WTC11 (cell line): ENCODE results near the gene TSHZ1. TPM values are rescaled to one million over a fixed set of nuclear protein-coding genes. Genes with fewer than 3 reads are reported as not detected.

ENCODE experiments used
- ATAC-seq: fragments of 200-7000 bp; cut with Tn5 transposase; 2 replicates; pipeline ENCODE4 v1.10.0; 2021; ENCODE audit warnings: mild to moderate bottlenecking, moderate library complexity
- Bru-seq: library from RNA; stranded (reverse); fragments of 400-500 nt; gene quantifications from one replicate; lab custom pipeline; 2021; lab: Mats Ljungman, UMichigan
- CTCF ChIA-PET: fragments of 300-600 bp; sonication (Branson Sonifier 250); formaldehyde crosslinking; loops from one replicate; lab custom pipeline; 2021; ENCODE audit warnings: antibody characterized with exemption; lab: Charles Lee
- POLR2A ChIA-PET: fragments of 350-600 bp; sonication (Branson Sonifier 250); formaldehyde crosslinking; loops from one replicate; lab custom pipeline; 2021; ENCODE audit warnings: antibody characterized with exemption; lab: Charles Lee
- DNase-seq: peaks from one replicate; pipeline ENCODE4 v3.0.0; 2021; ENCODE audit warnings: low spot score
- H3K27ac Mint-ChIP-seq: 2 replicates; pipeline ENCODE4 v1.8.0; 2021; ENCODE audit warnings: mixed read lengths
- H3K27me3 Mint-ChIP-seq: 2 replicates; pipeline ENCODE4 v1.8.0; 2021; ENCODE audit warnings: low read depth, mild to moderate bottlenecking, moderate library complexity, mixed read lengths
- H3K36me3 Mint-ChIP-seq: 2 replicates; pipeline ENCODE4 v1.8.0; 2021; ENCODE audit warnings: mixed read lengths
- H3K4me1 Mint-ChIP-seq: 2 replicates; pipeline ENCODE4 v1.8.0; 2022; ENCODE audit warnings: mixed read lengths
- H3K4me3 Mint-ChIP-seq: 2 replicates; pipeline ENCODE4 v1.8.0; 2021; ENCODE audit warnings: mild to moderate bottlenecking, moderate library complexity, mixed read lengths
- H3K9me3 Mint-ChIP-seq: 2 replicates; pipeline ENCODE4 v1.8.0; 2021; ENCODE audit warnings: mixed read lengths
- CREB1 ChIP-seq: sonication (generic); formaldehyde crosslinking; IDR thresholded peaks from 2 replicates; pipeline ENCODE4 v1.8.0; 2023; ENCODE audit warnings: mild to moderate bottlenecking, missing genetic modification reagents
- E2F5 ChIP-seq: sonication (generic); formaldehyde crosslinking; IDR thresholded peaks from 2 replicates; pipeline ENCODE4 v1.8.1; 2022; ENCODE audit warnings: mild to moderate bottlenecking, moderate library complexity, missing genetic modification reagents
- FOXJ3 ChIP-seq: sonication (generic); formaldehyde crosslinking; IDR thresholded peaks from 2 replicates; pipeline ENCODE4 v1.9.0; 2021; ENCODE audit warnings: missing genetic modification reagents, mild to moderate bottlenecking, borderline replicate concordance
- FOXP1 ChIP-seq: sonication (generic); formaldehyde crosslinking; IDR thresholded peaks from 2 replicates; pipeline ENCODE4 v1.8.0; 2022; ENCODE audit warnings: missing genetic modification reagents, mild to moderate bottlenecking, moderate library complexity, borderline replicate concordance
- FOXP4 ChIP-seq: sonication (generic); formaldehyde crosslinking; IDR thresholded peaks from 2 replicates; pipeline ENCODE4 v1.8.0; 2022; ENCODE audit warnings: mild to moderate bottlenecking, missing genetic modification reagents
- GABPB1 ChIP-seq: sonication (generic); formaldehyde crosslinking; IDR thresholded peaks from 2 replicates; pipeline ENCODE4 v1.8.1; 2023; ENCODE audit warnings: mild to moderate bottlenecking, missing genetic modification reagents
- GTF2I ChIP-seq: fragments of 250-450 bp; sonication (Bioruptor Pico); conservative IDR thresholded peaks from 2 replicates; pipeline ENCODE4 v1.4.0; 2021; ENCODE audit warnings: mild to moderate bottlenecking
- IRF1 ChIP-seq: sonication (generic); formaldehyde crosslinking; IDR thresholded peaks from 2 replicates; pipeline ENCODE4 v1.8.0; 2023; ENCODE audit warnings: missing genetic modification reagents
- JAZF1 ChIP-seq: fragments of 250-450 bp; sonication (Bioruptor Pico); IDR thresholded peaks from 2 replicates; pipeline ENCODE4 v1.9.0; 2021; ENCODE audit warnings: moderate library complexity, mild to moderate bottlenecking, inconsistent platforms
- KAT7 ChIP-seq: sonication (generic); formaldehyde crosslinking; IDR thresholded peaks from 2 replicates; pipeline ENCODE4 v1.8.1; 2023; ENCODE audit warnings: missing genetic modification reagents, mild to moderate bottlenecking, borderline replicate concordance
- MLX ChIP-seq: sonication (generic); formaldehyde crosslinking; IDR thresholded peaks from 2 replicates; pipeline ENCODE4 v1.8.1; 2023; ENCODE audit warnings: mild to moderate bottlenecking, missing genetic modification reagents, moderate library complexity
- NFE2L1 ChIP-seq: sonication (generic); formaldehyde crosslinking; IDR thresholded peaks from 2 replicates; pipeline ENCODE4 v1.8.1; 2023; ENCODE audit warnings: missing genetic modification reagents
- NFYB ChIP-seq: sonication (generic); formaldehyde crosslinking; conservative IDR thresholded peaks from 2 replicates; pipeline ENCODE4 v1.8.0; 2022; ENCODE audit warnings: low read depth, missing genetic modification reagents
- NR1H2 ChIP-seq: sonication (generic); formaldehyde crosslinking; IDR thresholded peaks from 2 replicates; pipeline ENCODE4 v1.9.0; 2021; ENCODE audit warnings: mild to moderate bottlenecking, moderate library complexity, missing genetic modification reagents
- NR3C1 ChIP-seq: sonication (generic); formaldehyde crosslinking; conservative IDR thresholded peaks from 2 replicates; pipeline ENCODE4 v1.8.1; 2023; ENCODE audit warnings: low read depth, mild to moderate bottlenecking, missing genetic modification reagents
- RELA ChIP-seq: sonication (generic); formaldehyde crosslinking; IDR thresholded peaks from 2 replicates; pipeline ENCODE4 v1.8.1; 2022; ENCODE audit warnings: missing genetic modification reagents, mild to moderate bottlenecking, borderline replicate concordance
- TCF7 ChIP-seq: sonication (generic); formaldehyde crosslinking; IDR thresholded peaks from 2 replicates; pipeline ENCODE4 v1.8.0; 2022; ENCODE audit warnings: mild to moderate bottlenecking, low read depth, missing genetic modification reagents, moderate library complexity
- TEAD1 ChIP-seq: sonication (generic); formaldehyde crosslinking; IDR thresholded peaks from 2 replicates; pipeline ENCODE4 v1.8.0; 2022; ENCODE audit warnings: mild to moderate bottlenecking, missing genetic modification reagents
- USF2 ChIP-seq: sonication (generic); formaldehyde crosslinking; IDR thresholded peaks from 2 replicates; pipeline ENCODE4 v1.8.1; 2023; ENCODE audit warnings: mild to moderate bottlenecking, missing genetic modification reagents, moderate library complexity
- ZNF396 ChIP-seq: fragments of 250-450 bp; sonication (Bioruptor Pico); IDR thresholded peaks from 2 replicates; pipeline ENCODE4 v1.8.0; 2021; ENCODE audit warnings: mild to moderate bottlenecking, moderate library complexity, borderline replicate concordance
- long read RNA-seq, 3 experiments: library from RNA in 1 of 3; library from capped mRNA in 1 of 3; library from polyadenylated mRNA in 1 of 3; unstranded in 2 of 3; stranded (forward) in 1 of 3; transcript quantifications; one replicate each; pipeline ENCODE4 v2.0.0, GENCODE V29; 2021
- total RNA-seq: library from RNA; stranded (reverse); gene quantifications from 3 replicates; pipeline ENCODE4 v1.2.3, GENCODE V29; 2021

The TSHZ1 gene
- total RNA-seq (1.7 to 2.9 TPM (median 2.2 TPM) in 3 replicates), Bru-seq, nascent RNA (percentile 46 among the genes with signal in this experiment)
- long read RNA-seq, experiment 1, full-length matches to known transcripts = 5 of 5 reads
- long read RNA-seq, experiment 1, partial matches to known transcripts = 0 of 5 reads
- long read RNA-seq, experiment 1, other reads (novel, unspliced or antisense) = 0 of 5 reads
- long read RNA-seq, experiment 2, full-length matches to known transcripts = 2 of 2 reads
- long read RNA-seq, experiment 2, partial matches to known transcripts = 0 of 2 reads
- long read RNA-seq, experiment 2, other reads (novel, unspliced or antisense) = 0 of 2 reads
- long read RNA-seq, experiment 3 = 0 reads

GRCh38 chr18:75210274-75211001 is at the start of gene TSHZ1:
Gene TSHZ1 (plus strand): TSS chr18:75210797. CDS start chr18:75211877, 1,080 bp downstream.
- Mint-ChIP-seq H3K9me3 (no peaks in the 10 kb centered on the region), H3K27ac (peak within 1 kb of the TSS; percentile 67), H3K4me3 (peak within 1 kb of the TSS; percentile 84), H3K4me1 (peaks cover 54% of the 10 kb centered on the region), H3K36me3 (no peaks in the 10 kb centered on the region), H3K27me3 (peaks cover 73% of the 10 kb centered on the region)
- ChIA-PET CTCF (no interaction called here), POLR2A (interaction anchor here (0.6 to 0.7 kb wide), 4 partner anchors 11 to 1321 kb away, joined by 3 to 4 read pairs (median 4); no protein-coding TSS in a partner anchor)
- DNase-seq (no peak), ATAC-seq (no peak)
- TF ChIP-seq ZNF396 (CRISPR knock-in tag) (no peak), GABPB1 (no peak), MLX (CRISPR knock-in tag) (no peak), RELA (CRISPR knock-in tag) (no peak), CREB1 (no peak), USF2 (CRISPR knock-in tag) (no peak), GTF2I (CRISPR knock-in tag) (no peak), FOXP1 (CRISPR knock-in tag) (no peak), TCF7 (CRISPR knock-in tag) (no peak), NR1H2 (CRISPR knock-in tag) (no peak), JAZF1 (no peak)

GRCh38 chr18:75161256-75162028 is 49.2 kb upstream of the TSHZ1 start:
- ChIA-PET CTCF (no interaction called here), POLR2A (no interaction called here)
- H3K9me3 Mint-ChIP-seq = no peaks in the 10 kb centered on the region
- DNase-seq (no peak), ATAC-seq (no peak)
- H3K27me3 Mint-ChIP-seq = no peaks in the 10 kb centered on the region
- TF ChIP-seq E2F5 (CRISPR knock-in tag) (no peak), KAT7 (no peak), FOXJ3 (CRISPR knock-in tag) (no peak), NR3C1 (CRISPR knock-in tag) (no peak), FOXP4 (CRISPR knock-in tag) (no peak), TEAD1 (CRISPR knock-in tag) (no peak), IRF1 (CRISPR knock-in tag) (no peak), FOXP1 (CRISPR knock-in tag) (no peak), NFYB (CRISPR knock-in tag) (no peak), RELA (CRISPR knock-in tag) (no peak), NFE2L1 (CRISPR knock-in tag) (no peak)
- H3K4me3 Mint-ChIP-seq = no peak overlapping the region
- H3K36me3 Mint-ChIP-seq = no peaks in the 10 kb centered on the region
- H3K4me1 Mint-ChIP-seq = peaks cover 16% of the 10 kb centered on the region
- H3K27ac Mint-ChIP-seq = no peak overlapping the region
